ENCODE results near the gene PLAAT4. TPM values are rescaled to one million over a fixed set of nuclear protein-coding genes. Genes with fewer than 3 reads are reported as not detected.

Gene PLAAT4
- total RNA-seq, 2 experiments from 2014 or later: 1.3 to 6.8 TPM

DNA sequence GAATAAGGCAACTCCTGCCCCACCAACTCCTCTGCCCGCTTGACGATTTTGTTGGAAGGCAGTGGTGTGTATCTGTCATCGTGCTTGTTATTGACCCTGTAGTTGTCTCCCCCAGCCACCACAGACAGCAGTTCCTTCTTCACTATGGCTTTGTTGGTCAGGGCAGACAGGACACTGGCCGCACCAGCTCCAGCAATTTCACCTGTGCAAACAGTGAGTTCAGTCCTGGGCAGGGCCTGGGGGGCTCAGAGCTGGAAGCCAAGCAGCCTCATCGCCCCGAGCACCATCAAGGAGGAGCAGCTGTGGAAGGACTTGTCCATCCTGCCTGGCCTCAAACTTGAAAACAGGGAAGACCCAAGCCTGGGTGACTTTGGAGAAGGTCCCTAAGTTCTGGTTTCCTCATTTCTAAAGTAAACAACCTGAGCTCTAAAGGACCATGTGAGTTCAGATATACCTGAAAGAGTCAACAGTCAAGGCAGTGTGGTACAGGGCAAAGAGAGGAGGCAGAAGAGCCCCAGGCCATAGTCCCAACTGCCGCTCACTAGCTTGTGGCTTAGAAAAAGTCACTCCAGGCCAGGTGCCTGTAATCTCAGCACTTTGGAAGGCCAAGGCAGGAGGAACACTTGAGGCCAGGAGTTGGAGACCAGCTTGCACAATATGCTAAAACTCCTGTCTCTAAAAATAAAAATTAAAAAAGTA is 22.0 kb downstream of the PLAAT4 start:
- ChIA-PET POLR2A (interaction anchor here (0.6 kb wide), 1 partner anchor 28 kb away, joined by 3 read pairs; no protein-coding TSS in a partner anchor), CTCF (ENCODE audit: unreplicated experiment) (no interaction called here)
- Histone ChIP-seq H3K36me3 (ENCODE audit: insufficient read depth, low read length) (no peaks in the 10 kb centered on the region), H4K20me1 (ENCODE audit: insufficient read depth, low read length) (no peaks in the 10 kb centered on the region), H3K9me2 (ENCODE audit: insufficient read depth, low read length) (no peaks in the 10 kb centered on the region), H3K9me3 (ENCODE audit: low read length) (no peaks in the 10 kb centered on the region), H3K4me1 (ENCODE audit: insufficient read depth, low read length, poor library complexity, severe bottlenecking) (peaks cover 50% of the 10 kb centered on the region), H3K4me2 (ENCODE audit: low read length) (no peak overlapping the region), H2AFZ (ENCODE audit: low read length) (no peak overlapping the region), H3K79me2 (ENCODE audit: insufficient read depth, low read depth, low read length) (no peaks in the 10 kb centered on the region), H3K27ac (ENCODE audit: low read depth, low read length, poor library complexity, severe bottlenecking) (no peak overlapping the region), H3K4me3 (ENCODE audit: low read depth, low read length, poor library complexity, severe bottlenecking) (no peak overlapping the region)
- intact Hi-C loops (cut with micrococcal nuclease; ENCODE audit: unreplicated experiment): no loop called here
- BruUV-seq (replicated peaks): no TSS peak
- TF ChIP-seq EZH2phosphoT487 (IDR thresholded peaks at IDR 0.05; ENCODE audit: borderline replicate concordance, low read depth, low read length): no peak
- TF ChIP-seq, protein P1, sequence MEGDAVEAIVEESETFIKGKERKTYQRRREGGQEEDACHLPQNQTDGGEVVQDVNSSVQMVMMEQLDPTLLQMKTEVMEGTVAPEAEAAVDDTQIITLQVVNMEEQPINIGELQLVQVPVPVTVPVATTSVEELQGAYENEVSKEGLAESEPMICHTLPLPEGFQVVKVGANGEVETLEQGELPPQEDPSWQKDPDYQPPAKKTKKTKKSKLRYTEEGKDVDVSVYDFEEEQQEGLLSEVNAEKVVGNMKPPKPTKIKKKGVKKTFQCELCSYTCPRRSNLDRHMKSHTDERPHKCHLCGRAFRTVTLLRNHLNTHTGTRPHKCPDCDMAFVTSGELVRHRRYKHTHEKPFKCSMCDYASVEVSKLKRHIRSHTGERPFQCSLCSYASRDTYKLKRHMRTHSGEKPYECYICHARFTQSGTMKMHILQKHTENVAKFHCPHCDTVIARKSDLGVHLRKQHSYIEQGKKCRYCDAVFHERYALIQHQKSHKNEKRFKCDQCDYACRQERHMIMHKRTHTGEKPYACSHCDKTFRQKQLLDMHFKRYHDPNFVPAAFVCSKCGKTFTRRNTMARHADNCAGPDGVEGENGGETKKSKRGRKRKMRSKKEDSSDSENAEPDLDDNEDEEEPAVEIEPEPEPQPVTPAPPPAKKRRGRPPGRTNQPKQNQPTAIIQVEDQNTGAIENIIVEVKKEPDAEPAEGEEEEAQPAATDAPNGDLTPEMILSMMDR (conservative IDR thresholded peaks at IDR 0.05; ENCODE audit: low read length): no peak
- DNase-seq (ENCODE audit: low spot score): no peak

DNA sequence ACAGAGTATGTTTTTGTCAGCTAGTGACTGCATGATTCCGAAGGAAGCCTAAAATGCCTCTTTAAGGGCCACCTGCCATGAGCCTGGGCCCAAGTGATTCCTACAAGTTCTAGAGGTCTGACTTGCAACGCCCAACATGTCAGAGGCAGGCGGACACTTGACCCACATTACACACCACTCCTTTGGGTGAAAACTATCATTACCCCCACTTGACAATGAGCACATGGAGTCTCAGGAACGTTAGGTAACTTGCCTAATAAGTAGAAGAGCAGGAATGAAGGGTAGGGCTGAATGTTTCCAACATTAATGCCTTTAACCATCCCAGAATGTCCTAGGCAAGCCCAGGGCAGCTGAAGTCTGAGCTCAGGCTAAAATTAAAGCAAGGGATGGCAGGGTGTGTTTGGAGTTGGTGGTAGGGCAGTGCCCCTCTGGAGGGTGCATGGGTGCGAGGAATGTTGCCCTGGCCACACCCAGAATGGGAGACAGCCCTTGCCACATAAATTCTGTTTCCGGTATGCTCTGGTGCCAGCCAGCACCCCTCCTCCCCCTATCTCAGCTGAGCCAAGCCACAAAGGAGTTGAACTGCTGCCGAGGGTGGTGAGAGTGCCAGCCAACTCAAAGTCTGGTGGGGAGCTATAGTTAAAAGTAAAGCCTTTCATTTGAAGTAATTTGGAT is 24.0 kb downstream of the PLAAT4 start:
- intact Hi-C loops (cut with micrococcal nuclease; ENCODE audit: unreplicated experiment): no loop called here
- H2AFZ ChIP-seq (ENCODE audit: low read length): peak overlapping the region; percentile 41; the same call in 1 of the 2 replicates

More for the DNA sequence above, 24.0 kb downstream of the PLAAT4 start:
- TF ChIP-seq, protein P1 (conservative IDR thresholded peaks at IDR 0.05; ENCODE audit: low read length): no peak
- TF ChIP-seq EZH2phosphoT487 (IDR thresholded peaks at IDR 0.05; ENCODE audit: borderline replicate concordance, low read depth, low read length): no peak
- no peaks in the 10 kb centered on the region for H3K36me3 ChIP-seq (ENCODE audit: insufficient read depth, low read length)
- no peaks in the 10 kb centered on the region for H3K9me2 ChIP-seq (ENCODE audit: insufficient read depth, low read length)
- H3K4me1 ChIP-seq (ENCODE audit: insufficient read depth, low read length, poor library complexity, severe bottlenecking): peaks cover 41% of the 10 kb centered on the region
- BruUV-seq (replicated peaks): no TSS peak
- POLR2A ChIA-PET: interaction anchor here (0.6 to 0.7 kb wide), 4 partner anchors 13 to 587 kb away, joined by 3 to 4 read pairs (median 3); no protein-coding TSS in a partner anchor
- no peaks in the 10 kb centered on the region for H3K79me2 ChIP-seq (ENCODE audit: insufficient read depth, low read depth, low read length)
- no peak overlapping the region for H3K4me2 ChIP-seq (ENCODE audit: low read length)
- H3K9me3 ChIP-seq (ENCODE audit: low read length): no peaks in the 10 kb centered on the region
- H3K27ac ChIP-seq (ENCODE audit: low read depth, low read length, poor library complexity, severe bottlenecking): no peak overlapping the region
- CTCF ChIA-PET (ENCODE audit: unreplicated experiment): interaction anchor here (0.7 kb wide), 1 partner anchor 16 kb away, joined by 3 read pairs; no protein-coding TSS in a partner anchor
- H4K20me1 ChIP-seq (ENCODE audit: insufficient read depth, low read length): no peaks in the 10 kb centered on the region
- no peak overlapping the region for H3K4me3 ChIP-seq (ENCODE audit: low read depth, low read length, poor library complexity, severe bottlenecking)
- no peak for DNase-seq (ENCODE audit: low spot score)

Data from OCI-LY7 (cell line).